Upper lobe of left lung (tissue), 6 donors: ENCODE results near the gene HEATR5B. TPM values are rescaled to one million over a fixed set of nuclear protein-coding genes. Genes with fewer than 3 reads are reported as not detected.

ENCODE experiments used
- ATAC-seq, 2 donors: fragments of 200-7000 bp; cut with Tn5 transposase; one replicate each; pipeline ENCODE4 v1.9.1; 2022; ENCODE audit warnings: mild to moderate bottlenecking in 2 of 2, moderate library complexity in 2 of 2; ENCODE audit not compliant: low FRiP score in 2 of 2
- DNase-seq, 2 donors: peaks; one replicate each; pipeline ENCODE4 v3.0.0-alpha.2; 2019 to 2020
- H3K27ac ChIP-seq, 4 donors: fragments of 200-600 bp; sonication (generic); one replicate each; pipeline ENCODE4 v1.5.1; 2016 to 2019
- H3K27me3 ChIP-seq, 4 donors: fragments of 200-600 bp; sonication (generic); one replicate each; pipeline ENCODE4 v1.5.1; 2017 to 2019
- H3K36me3 ChIP-seq, 4 donors: fragments of 200-600 bp; sonication (generic); one replicate each; pipeline ENCODE4 v1.5.1; 2016 to 2019
- H3K4me1 ChIP-seq, 4 donors: fragments of 200-600 bp; sonication (generic); one replicate each; pipeline ENCODE4 v1.5.1; 2018 to 2019
- H3K4me3 ChIP-seq, 4 donors: fragments of 200-600 bp; sonication (generic); one replicate each; pipeline ENCODE4 v1.5.1; 2017 to 2019; ENCODE audit warnings: mild to moderate bottlenecking in 2 of 4, moderate library complexity in 1 of 4
- H3K9me3 ChIP-seq, 4 donors: fragments of 200-600 bp; sonication (generic); one replicate each; pipeline ENCODE4 v1.5.1; 2018 to 2019
- CTCF ChIP-seq, 6 experiments: fragments of 450-650 bp in 4 of 6; fragments of 200-600 bp in 2 of 6; sonication (generic) in 2 of 6; IDR thresholded peaks; one replicate each; pipeline ENCODE4 v1.5.1; 2016 to 2019; ENCODE audit warnings: antibody characterized with exemption in 6 of 6
- EP300 ChIP-seq, 4 donors: sonication (generic); formaldehyde crosslinking; IDR thresholded peaks; one replicate each; pipeline ENCODE4 v1.5.1; 2017; ENCODE audit warnings: antibody characterized with exemption in 4 of 4, control low read depth in 2 of 4
- POLR2A ChIP-seq, 4 donors: fragments of 450-650 bp; IDR thresholded peaks; one replicate each; pipeline ENCODE4 v1.5.1; 2016 to 2017; ENCODE audit warnings: antibody characterized with exemption in 4 of 4, mild to moderate bottlenecking in 2 of 4
- POLR2AphosphoS5 ChIP-seq, 2 donors: sonication (generic); formaldehyde crosslinking; IDR thresholded peaks; one replicate each; pipeline ENCODE4 v1.5.1; 2017; ENCODE audit warnings: antibody characterized with exemption in 2 of 2
- WGBS, 2 donors: methylation state at CpG; one replicate each; pipeline ENCODE4 v1.1.5; 2017 to 2018; 5-methylcytosine and 5-hydroxymethylcytosine counted together
- total RNA-seq, 6 donors: library from RNA; depleted of rRNA in 4 of 6; stranded (reverse); fragments of >200 nt in 4 of 6; gene quantifications; one replicate each; pipeline versions ENCODE4 v1.1.0 to v1.2.1, GENCODE V29; 2016 to 2021
- donor health status: DM: no; HTN: no; CAD: no; lungs with moderate emphysema.
- donor health status: DM: no; HTN: yes; CAD: no; lungs with severe emphysema.

The HEATR5B gene
- total RNA-seq, 6 donors from 2014 or later: 24.3 to 52.4 (median 33.8) TPM

GRCh38 chr2:37039580-37039979, 44.6 kb downstream of the HEATR5B start:
- no peak for TF ChIP-seq POLR2AphosphoS5 (IDR thresholded peaks at IDR 0.05)
- TF ChIP-seq POLR2A (IDR thresholded peaks at IDR 0.05): no peak
- TF ChIP-seq CTCF (IDR thresholded peaks at IDR 0.05): no peak
- TF ChIP-seq EP300 (IDR thresholded peaks at IDR 0.05): no peak
- WGBS, 2 donors: 90 to 92% methylated on average over 3 of the region's 3 CpGs
- ATAC-seq (no peak), DNase-seq (no peak)
- H3K9me3 ChIP-seq: no peaks in the 10 kb centered on the region
- H3K27me3 ChIP-seq: no peaks in the 10 kb centered on the region
- H3K4me3 ChIP-seq: no peak overlapping the region
- H3K4me1 ChIP-seq: no peaks in the 10 kb centered on the region
- peaks cover 4 to 66% (median 24%) of the 10 kb centered on the region in 4 donors for H3K36me3 ChIP-seq
- no peak overlapping the region for H3K27ac ChIP-seq

- H3K4me1 ChIP-seq: no peaks in the 10 kb centered on the region
- H3K27ac ChIP-seq: no peak overlapping the region
- ATAC-seq: no peak
- H3K36me3 ChIP-seq: peaks cover 4 to 64% (median 24%) of the 10 kb centered on the region in 4 donors
- TF ChIP-seq EP300 (IDR thresholded peaks at IDR 0.05): no peak
- no peak for TF ChIP-seq POLR2A (IDR thresholded peaks at IDR 0.05)
- TF ChIP-seq POLR2AphosphoS5 (IDR thresholded peaks at IDR 0.05): no peak
- TF ChIP-seq CTCF (IDR thresholded peaks at IDR 0.05): no peak
- H3K9me3 ChIP-seq: no peaks in the 10 kb centered on the region
- H3K27me3 ChIP-seq: no peaks in the 10 kb centered on the region
- 72 to 76% methylated on average over 2 of the region's 2 CpGs for WGBS, 2 donors
- no peak for DNase-seq
- no peak overlapping the region for H3K4me3 ChIP-seq
Measured at GRCh38 chr2:37037771-37038170, 46.4 kb downstream of the HEATR5B start.

GRCh38 chr2:37029758-37030157, 54.4 kb downstream of the HEATR5B start:
- DNase-seq (no peak), ATAC-seq (no peak)
- peaks cover 8 to 70% (median 25%) of the 10 kb centered on the region in 4 donors for H3K36me3 ChIP-seq
- H3K4me1 ChIP-seq: no peaks in the 10 kb centered on the region
- TF ChIP-seq CTCF (IDR thresholded peaks at IDR 0.05) (no peak), POLR2AphosphoS5 (IDR thresholded peaks at IDR 0.05) (no peak), EP300 (IDR thresholded peaks at IDR 0.05) (no peak), POLR2A (IDR thresholded peaks at IDR 0.05) (no peak)
- WGBS, 2 donors: 96 to 99% methylated on average over 8 of the region's 8 CpGs
- no peaks in the 10 kb centered on the region for H3K27me3 ChIP-seq
- no peaks in the 10 kb centered on the region for H3K9me3 ChIP-seq
- no peak overlapping the region for H3K4me3 ChIP-seq
- no peak overlapping the region for H3K27ac ChIP-seq

- H3K9me3 ChIP-seq: no peaks in the 10 kb centered on the region
- no peak overlapping the region for H3K27ac ChIP-seq
- DNase-seq (no peak), ATAC-seq (no peak)
- H3K27me3 ChIP-seq: no peaks in the 10 kb centered on the region
- WGBS, 2 donors: 78 to 88% methylated on average over 5 of the region's 5 CpGs
- H3K4me1 ChIP-seq: no peaks in the 10 kb centered on the region
- H3K36me3 ChIP-seq: peaks cover 12 to 73% (median 33%) of the 10 kb centered on the region in 4 donors
- TF ChIP-seq POLR2AphosphoS5 (IDR thresholded peaks at IDR 0.05): no peak
- TF ChIP-seq CTCF (IDR thresholded peaks at IDR 0.05): no peak
- no peak for TF ChIP-seq EP300 (IDR thresholded peaks at IDR 0.05)
- TF ChIP-seq POLR2A (IDR thresholded peaks at IDR 0.05): no peak
- H3K4me3 ChIP-seq: no peak overlapping the region
Measured at GRCh38 chr2:37026050-37026449, 58.1 kb downstream of the HEATR5B start.
